NCI-H82 treated with DMSO at 0.1 percent for 48 hours (cell line): Measurements from ENCODE around the gene ALDH3B2.
A peak's percentile ranks its signal among the peaks of the same experiment; 100 is the strongest.
"Not testable (repeated sequence)": the region's sequence is repeated elsewhere in the genome, so short reads cannot be mapped to it uniquely, and the experiment has no call there.

Experiments used
- DNase-seq: peaks from one replicate; lab custom pipeline; 2025; ENCODE audit not compliant: unreplicated experiment; lab: John Stamatoyannopoulos, UW

ALDH3B2 gene

GRCh38 chr11:67631411-67631810, 43.0 kb downstream of the ALDH3B2 start:
- DNase-seq, result no peak

- no peak for DNase-seq
These were observed 43.5 kb downstream of the ALDH3B2 start for GRCh38 chr11:67630943-67631331.

- peak; percentile 91 for DNase-seq
These were observed 44.0 kb downstream of the ALDH3B2 start for GRCh38 chr11:67630228-67630942.

- DNase-seq, result no peak
These were observed 44.8 kb downstream of the ALDH3B2 start, which contains the start of gene NUDT8 for GRCh38 chr11:67629386-67630227. TSS of gene NUDT8 (minus strand) at chr11:67629937. CDS start at chr11:67629911, 26 bp downstream.

DNA sequence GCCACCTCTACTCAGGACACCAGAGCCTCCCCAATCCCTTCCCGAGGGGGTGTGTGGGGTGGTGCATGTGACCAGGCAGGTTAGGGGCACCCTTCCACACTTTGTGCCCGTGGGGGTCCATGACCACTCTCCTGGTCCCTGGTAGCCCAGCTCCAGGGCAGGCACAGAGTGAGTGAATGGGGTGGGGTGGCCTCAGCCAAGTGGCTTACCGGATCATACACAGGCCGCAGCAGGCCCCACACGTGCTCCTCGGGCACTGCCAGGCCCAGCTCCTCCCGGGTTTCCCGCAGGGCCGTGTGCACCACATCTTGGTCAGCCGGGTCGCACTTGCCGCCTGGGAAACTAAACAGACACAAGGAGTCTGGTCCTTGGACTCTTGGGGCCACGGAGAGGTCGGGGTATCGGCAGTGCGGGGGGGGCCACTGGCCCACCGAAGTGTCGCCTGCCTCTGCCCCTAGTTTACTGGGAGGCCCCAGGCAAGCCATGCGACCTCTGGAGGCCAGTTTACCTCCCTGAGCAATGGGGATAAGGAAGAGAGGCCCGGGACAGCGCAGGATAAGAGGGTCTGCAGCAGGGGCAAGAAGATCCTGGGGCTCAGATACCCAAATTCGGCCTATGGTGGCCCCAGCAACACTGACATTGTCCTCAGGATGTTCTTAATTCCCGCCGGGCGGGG, 45.6 kb downstream of the ALDH3B2 start:
- no peak for DNase-seq

DNA sequence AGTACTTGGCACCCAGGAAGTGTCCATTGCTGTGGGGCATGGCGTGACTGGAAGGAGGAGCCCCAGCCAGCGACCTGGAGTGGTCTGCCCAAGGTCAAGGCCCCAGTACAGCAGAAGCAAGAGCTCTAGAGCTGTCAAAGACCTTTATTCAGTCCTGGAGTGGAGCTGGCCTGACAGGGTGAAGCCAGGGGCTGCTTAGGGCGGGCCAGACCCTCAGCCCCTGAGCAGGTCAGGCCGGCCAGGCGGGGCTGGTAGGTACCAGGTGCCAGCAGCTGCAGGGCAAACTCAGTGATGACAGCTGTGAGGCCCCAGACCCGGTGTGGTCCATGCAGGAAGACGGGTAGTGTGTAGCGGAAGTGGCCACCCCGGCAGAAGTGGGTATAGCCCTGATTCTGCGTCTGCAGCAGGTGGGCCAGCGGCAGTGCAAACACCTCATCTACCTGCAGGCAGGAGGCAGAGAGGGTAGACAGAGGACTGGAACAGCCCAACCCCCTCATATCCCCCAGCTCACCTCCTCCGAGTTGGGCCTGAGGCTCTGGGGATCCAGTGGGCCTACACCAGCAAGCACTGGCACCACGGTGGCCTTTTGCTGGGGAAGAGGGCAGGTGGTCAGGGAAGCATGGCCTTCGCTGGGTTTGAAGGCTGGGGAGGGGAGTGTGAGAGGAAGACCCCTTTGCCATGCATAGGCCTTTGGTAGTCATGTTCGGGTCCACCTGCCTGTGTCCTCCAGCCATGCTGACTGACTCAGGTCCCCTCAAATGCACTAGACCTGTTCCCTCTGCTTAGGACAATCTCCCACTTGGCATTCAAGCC, 46.4 kb downstream of the ALDH3B2 start:
- no peak for DNase-seq

GRCh38 chr11:67627441-67627811, 47.0 kb downstream of the ALDH3B2 start:
- no peak for DNase-seq

- DNase-seq, result no peak
These were observed 47.5 kb downstream of the ALDH3B2 start for GRCh38 chr11:67626970-67627369.

GRCh38 chr11:67626131-67626833, 48.1 kb downstream of the ALDH3B2 start:
- not testable (repeated sequence) for DNase-seq

DNA sequence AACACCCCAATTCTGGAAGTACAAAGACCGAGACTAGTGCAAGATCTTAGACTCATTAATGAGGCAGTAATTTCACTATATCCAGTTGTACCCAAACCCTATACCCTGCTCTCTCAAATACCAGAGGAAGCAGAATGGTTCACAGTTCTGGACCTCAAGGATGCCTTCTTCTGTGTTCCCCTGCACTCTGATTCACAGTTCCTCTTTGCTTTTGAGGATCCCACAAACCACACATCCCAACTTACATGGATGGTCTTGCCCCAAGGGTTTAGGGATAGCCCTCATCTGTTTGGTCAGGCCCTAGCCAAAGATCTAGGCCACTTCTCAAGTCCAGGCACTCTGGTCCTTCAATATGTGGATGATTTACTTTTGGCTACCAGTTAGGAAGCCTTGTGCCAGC, 50.6 kb downstream of the ALDH3B2 start:
- not testable (repeated sequence) for DNase-seq

- not testable (repeated sequence) for DNase-seq
These were observed 51.5 kb downstream of the ALDH3B2 start for GRCh38 chr11:67622905-67623304.

DNA sequence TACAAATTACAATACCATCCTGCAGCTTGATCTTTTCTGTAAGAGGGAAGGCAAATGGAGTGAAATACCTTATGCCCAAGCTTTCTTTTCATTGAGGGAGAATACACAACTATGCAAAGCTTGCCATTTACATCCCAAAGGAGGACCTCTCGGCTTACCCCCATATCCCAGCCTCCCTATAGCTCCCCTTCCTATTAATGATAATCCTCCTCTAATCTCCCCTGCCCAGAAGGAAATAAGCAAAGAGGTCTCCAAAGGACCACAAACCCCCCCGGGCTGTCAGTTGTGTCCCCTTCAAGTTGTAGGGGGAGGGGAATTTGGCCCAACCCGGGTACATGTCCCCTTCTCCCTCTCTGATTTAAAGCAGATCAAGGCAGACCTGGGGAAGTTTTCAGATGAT, 52.5 kb downstream of the ALDH3B2 start:
- DNase-seq, result not testable (repeated sequence)

DNA sequence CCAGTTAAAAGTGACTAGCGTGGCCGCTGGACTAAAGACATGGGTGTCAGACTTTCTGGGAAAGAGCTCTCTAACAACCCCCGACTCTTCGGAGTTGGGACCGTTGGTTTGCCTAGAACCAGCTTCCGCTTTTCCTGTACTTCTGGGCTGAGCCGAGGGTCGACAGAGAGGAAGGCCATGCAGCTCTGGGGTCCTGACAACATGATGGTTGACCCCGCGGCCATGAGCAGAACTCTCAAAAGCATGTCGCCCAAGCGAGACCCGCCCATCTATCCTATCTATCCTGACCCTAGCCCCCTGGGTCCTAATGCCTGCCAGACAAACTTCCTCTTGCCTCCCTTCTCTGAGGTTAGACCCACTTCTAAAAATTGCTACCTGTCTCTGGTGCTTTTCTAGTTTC, 53.8 kb downstream of the ALDH3B2 start:
- DNase-seq, result not testable (repeated sequence)

DNA sequence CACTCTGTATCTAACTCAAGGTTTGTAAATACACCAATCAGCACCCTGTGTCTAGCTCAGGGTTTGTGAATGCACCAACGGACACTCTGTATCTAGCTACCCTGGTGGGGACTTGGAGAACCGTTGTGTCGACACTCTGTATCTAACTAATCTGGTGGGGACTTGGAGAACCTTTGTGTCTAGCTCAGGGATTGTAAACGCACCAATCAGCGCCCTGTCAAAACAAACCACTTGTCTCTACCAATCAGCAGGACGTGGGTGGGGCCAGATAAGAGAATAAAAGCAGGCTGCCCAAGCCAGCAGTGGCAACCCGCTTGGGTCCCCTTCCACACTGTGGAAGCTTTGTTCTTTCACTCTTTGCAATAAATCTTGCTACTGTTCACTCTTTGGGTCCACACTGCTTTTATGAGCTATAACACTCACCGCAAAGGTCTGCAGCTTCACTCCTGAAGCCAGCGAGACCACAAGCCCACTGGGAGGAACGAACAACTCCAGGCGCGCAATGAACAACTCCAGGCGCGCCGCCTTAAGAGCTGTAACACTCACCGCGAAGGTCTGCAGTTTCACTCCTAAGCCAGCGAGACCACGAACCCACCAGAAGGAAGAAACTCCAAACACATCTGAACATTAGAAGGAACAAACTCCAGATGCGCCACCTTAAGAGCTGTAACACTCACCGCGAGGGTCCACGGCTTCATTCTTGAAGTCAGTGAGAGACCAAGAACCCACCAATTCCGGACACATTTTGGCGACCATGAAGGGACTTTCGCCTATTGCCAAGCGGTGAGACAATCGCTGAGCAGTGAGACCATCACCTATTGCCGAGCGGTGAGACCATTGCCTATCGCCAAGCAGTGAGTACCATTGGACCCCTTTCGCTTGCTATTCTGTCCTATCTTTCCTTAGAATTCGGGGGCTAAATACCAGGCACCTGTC, 54.5 kb downstream of the ALDH3B2 start:
- not testable (repeated sequence) for DNase-seq

DNA sequence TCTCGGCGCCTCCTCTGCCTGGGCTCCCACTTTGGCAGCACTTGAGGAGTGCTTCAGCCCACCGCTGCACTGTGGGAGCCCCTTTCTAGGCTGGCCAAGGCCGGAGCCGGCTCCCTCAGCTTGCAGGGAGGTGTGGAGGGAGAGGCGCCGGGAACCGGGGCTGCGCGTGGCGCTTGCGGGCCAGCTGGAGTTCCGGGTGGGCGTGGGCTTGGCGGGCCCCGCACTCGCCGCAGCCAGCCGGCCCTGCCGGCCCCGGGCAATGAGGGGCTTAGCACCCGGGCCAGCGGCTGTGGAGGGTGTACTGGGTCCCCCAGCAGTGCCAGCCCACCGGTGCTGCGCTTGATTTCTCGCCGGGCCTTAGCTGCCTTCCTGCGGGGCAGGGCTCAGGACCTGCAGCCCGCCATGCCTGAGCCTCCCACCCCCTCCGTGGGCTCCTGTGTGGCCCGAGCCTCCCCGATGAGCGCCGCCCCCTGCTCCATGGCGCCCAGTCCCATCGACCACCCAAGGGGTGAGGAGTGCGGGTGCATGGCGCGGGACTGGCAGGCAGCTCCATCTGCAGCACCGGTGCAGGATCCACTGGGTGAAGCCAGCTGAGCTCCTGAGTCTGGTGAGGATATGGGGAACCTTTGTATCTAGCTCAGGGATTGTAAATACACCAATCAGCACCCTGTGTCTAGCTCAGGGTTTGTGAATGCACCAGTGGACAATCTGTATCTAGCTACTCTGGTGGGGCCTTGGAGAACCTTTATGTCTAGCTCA, 55.3 kb downstream of the ALDH3B2 start:
- not testable (repeated sequence) for DNase-seq

- no peak for DNase-seq
These were observed 57.0 kb downstream of the ALDH3B2 start for GRCh38 chr11:67617243-67617953.

DNA sequence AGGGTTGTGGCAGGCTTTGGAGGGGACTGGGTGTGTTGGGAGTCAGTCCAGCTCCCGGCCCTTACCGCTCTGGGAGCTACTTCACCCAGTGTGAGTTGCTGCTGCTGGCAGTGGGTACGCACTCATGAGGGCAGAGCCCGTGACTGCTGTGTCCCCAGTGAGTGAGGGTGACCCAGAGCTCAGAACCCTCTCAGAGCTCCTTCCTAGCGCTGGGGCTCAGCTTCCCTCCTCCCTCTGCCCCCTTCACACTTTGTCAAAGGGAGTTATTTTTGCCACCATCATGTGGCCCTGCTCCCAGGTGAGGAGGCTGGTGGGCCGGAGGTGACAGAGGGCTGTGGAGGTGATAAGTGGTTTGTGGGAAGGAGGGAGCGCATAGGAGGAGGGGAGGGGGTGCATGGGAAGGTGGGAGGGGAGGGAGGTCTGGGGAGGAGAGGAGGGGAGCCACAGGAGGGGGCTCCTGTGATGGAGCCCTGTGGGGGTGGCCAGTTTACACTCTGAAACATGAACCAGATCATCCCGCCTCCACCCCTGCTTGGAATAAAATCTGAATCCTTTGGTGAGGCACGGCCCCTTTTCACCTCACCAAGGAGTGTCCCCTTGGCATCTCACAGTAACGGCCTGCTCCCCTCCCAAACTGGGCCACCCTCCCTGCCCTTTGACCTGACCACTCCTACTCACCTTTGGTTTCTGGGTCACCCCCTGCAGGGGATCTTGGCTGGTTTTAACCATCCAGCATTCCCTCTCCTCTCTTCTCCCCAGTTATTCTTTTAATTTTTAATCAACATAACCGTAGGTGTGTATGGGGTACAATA, 57.8 kb downstream of the ALDH3B2 start:
- DNase-seq, result no peak
